Heart left ventricle (tissue), 13 donors: Measurements from ENCODE around the gene RXRA.

ENCODE experiments used
- POLR2A ChIP-seq, 2 donors: fragments of 450-650 bp; IDR thresholded peaks; one replicate each; pipeline ENCODE4 v1.6.1; 2017; ENCODE audit warnings: antibody characterized with exemption in 2 of 2, mild to moderate bottlenecking in 2 of 2, moderate library complexity in 2 of 2
- TF ChIP-seq, protein P1 (sequence below), 12 donors: fragments of 200-600 bp; sonication (generic) in 4 of 12; IDR thresholded peaks; one replicate each; pipeline versions ENCODE4 v1.5.0 to v1.8.0; 2018 to 2022; ENCODE audit warnings: antibody characterized with exemption in 12 of 12, mild to moderate bottlenecking in 5 of 12
- donor health status: ischemic (EF 13 %, LVEDD 7.1; RV severe dilation, severe dysfunction).
- donor health status: DM: no; HTN: yes; CAD: no.
- donor health status: DM: no; HTN: no; CAD: no.
- donor health status: ischemic (EF 25% LVEDD 6.9; RV normal size, moderate dysfunction).
- donor health status: ischemic (EF 25% LVEDD 5.7; RV mildly dilated, moderate dysfunction).
- donor health status: ischemic (EF 35%, LVEDD 5.7; RV mildly dilated, moderate dysfunction).
- donor health status: nonischemic (EF 11% LVEDD 7.7; RV severe dilation, severe dysfunction).
- donor health status: DM: yes; HTN: yes; CAD: no.
- donor health status: PGD.
- donor health status: ischemic (EF 29% LVEDD 5.4; RV normal size, mild dysfunction).
- donor health status: nonischemic (EF 23%, LVEDD 6.1; RV moderate dilation, normal function).

DNA sequence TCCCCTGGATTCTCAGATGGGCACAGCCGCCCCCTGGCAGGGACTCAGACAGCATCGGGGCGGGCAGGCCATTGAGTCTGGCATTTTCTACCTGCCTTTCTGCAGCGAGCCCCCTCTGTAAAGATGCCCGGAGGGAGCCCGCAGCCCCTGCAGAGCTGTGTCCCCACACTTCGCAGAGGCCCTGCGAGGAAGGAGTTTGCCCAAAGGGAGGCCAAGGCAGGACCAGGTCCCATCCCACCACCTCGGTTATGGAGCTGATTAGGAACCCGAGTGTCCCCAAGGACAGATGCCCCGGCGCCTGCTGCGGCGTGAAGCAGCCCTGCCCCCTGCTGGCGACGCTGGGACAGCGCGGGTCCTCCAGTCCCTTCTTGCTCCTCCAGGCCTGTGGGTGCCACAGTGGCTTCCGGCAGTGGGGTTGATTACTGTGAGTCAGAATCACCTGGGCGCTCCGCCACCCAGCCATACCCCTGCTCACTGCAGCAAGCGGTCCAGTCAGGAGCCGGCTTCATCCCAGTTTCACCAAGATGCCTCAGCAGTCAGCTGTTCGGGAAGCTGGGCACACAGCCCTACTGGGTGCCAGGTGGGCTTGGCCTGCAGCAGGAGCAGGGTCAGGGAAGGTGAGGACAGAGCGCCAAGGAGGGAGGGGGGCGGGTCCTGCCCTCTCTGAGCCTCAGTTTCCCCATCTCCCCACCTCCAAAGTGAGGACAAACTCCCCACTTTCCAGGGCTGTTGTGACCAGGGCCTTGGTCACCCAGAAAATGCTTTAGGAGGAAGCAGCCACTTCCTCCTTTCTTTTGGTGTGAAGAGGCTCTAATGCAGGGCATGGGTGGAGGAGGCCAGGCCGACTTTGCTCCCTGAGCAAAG is 117.2 kb downstream of the RXRA start:
- TF ChIP-seq, protein P1, sequence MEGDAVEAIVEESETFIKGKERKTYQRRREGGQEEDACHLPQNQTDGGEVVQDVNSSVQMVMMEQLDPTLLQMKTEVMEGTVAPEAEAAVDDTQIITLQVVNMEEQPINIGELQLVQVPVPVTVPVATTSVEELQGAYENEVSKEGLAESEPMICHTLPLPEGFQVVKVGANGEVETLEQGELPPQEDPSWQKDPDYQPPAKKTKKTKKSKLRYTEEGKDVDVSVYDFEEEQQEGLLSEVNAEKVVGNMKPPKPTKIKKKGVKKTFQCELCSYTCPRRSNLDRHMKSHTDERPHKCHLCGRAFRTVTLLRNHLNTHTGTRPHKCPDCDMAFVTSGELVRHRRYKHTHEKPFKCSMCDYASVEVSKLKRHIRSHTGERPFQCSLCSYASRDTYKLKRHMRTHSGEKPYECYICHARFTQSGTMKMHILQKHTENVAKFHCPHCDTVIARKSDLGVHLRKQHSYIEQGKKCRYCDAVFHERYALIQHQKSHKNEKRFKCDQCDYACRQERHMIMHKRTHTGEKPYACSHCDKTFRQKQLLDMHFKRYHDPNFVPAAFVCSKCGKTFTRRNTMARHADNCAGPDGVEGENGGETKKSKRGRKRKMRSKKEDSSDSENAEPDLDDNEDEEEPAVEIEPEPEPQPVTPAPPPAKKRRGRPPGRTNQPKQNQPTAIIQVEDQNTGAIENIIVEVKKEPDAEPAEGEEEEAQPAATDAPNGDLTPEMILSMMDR (IDR thresholded peaks at IDR 0.05) = peak; percentile 96 to 99 (median 99)
- TF ChIP-seq POLR2A (IDR thresholded peaks at IDR 0.05) = no peak
